Heart right ventricle (tissue), 16 donors: ENCODE measurements around the gene STXBP2. TPM values are rescaled to one million over a fixed set of nuclear protein-coding genes. Genes with fewer than 3 reads are reported as not detected.
A peak's percentile ranks its signal among the peaks of the same experiment; 100 is the strongest.

ENCODE experiments used
- ATAC-seq, 8 donors: fragments of 200-7000 bp; cut with Tn5 transposase; one replicate each; pipeline ENCODE4 v1.9.1; 2020; ENCODE audit warnings: mild to moderate bottlenecking in 8 of 8, moderate library complexity in 8 of 8, moderate number of reproducible peaks in 1 of 8
- DNase-seq, 2 donors: peaks; one replicate each; pipeline ENCODE4 v3.0.0-alpha.2; 2020
- H3K27ac ChIP-seq, 10 donors: fragments of 200-600 bp; sonication (generic) in 2 of 10; one replicate each; pipeline versions ENCODE4 v1.5.0 to v1.8.0; 2020 to 2022; ENCODE audit warnings: mild to moderate bottlenecking in 3 of 10
- H3K27me3 ChIP-seq, 7 donors: fragments of 200-600 bp; one replicate each; pipeline ENCODE4 v1.8.0; 2021 to 2022; ENCODE audit warnings: mild to moderate bottlenecking in 2 of 7
- H3K36me3 ChIP-seq, 9 donors: fragments of 200-600 bp; sonication (generic) in 1 of 9; one replicate each; pipeline versions ENCODE4 v1.5.0 to v1.8.0; 2020 to 2022; ENCODE audit warnings: mild to moderate bottlenecking in 2 of 9
- H3K4me1 ChIP-seq, 9 donors: fragments of 200-600 bp; sonication (generic) in 1 of 9; one replicate each; pipeline versions ENCODE4 v1.5.0 to v1.8.0; 2020 to 2022; ENCODE audit warnings: mild to moderate bottlenecking in 4 of 9
- H3K4me3 ChIP-seq, 10 donors: fragments of 200-600 bp; sonication (generic) in 2 of 10; one replicate each; pipeline versions ENCODE4 v1.5.0 to v1.8.0; 2020 to 2022; ENCODE audit warnings: mild to moderate bottlenecking in 7 of 10, moderate library complexity in 2 of 10
- H3K9me3 ChIP-seq, 11 donors: fragments of 200-600 bp in 10 of 11; sonication (generic) in 2 of 11; one replicate each; pipeline versions ENCODE4 v1.5.0 to v1.8.0; 2013 to 2022; ENCODE audit warnings: mild to moderate bottlenecking in 2 of 11, control low read depth in 1 of 11, moderate library complexity in 1 of 11
- CTCF ChIP-seq, 9 donors: fragments of 200-600 bp; sonication (generic) in 2 of 9; IDR thresholded peaks; one replicate each; pipeline versions ENCODE4 v1.5.0 to v1.8.0; 2021 to 2022; ENCODE audit warnings: antibody characterized with exemption in 9 of 9, mild to moderate bottlenecking in 5 of 9, moderate library complexity in 1 of 9
- WGBS, 2 donors: extraction: QIAGEN DNeasy Blood & Tissue Kit; methylation state at CpG; one replicate each; pipeline ENCODE4 v1.1.7; 2013; ENCODE audit warnings: inconsistent platforms in 1 of 2; 5-methylcytosine and 5-hydroxymethylcytosine counted together
- intact Hi-C, 10 donors: fragments of 100-400 bp; cut with DNase I; formaldehyde crosslinking; loops; one replicate each; pipeline versions ENCODE4 v1.11.1 to v1.14.2; 2022
- polyA plus RNA-seq, 2 donors: library from polyadenylated mRNA; stranded (reverse); fragments of 200-250 nt; gene quantifications; one replicate each; pipeline ENCODE4 v1.2.3, GENCODE V29; 2013
- total RNA-seq, 10 donors: library from RNA; stranded (reverse); fragmentation: NEBNext Ultra II Directional in 3 of 10; extraction: Animal tissue kit (Norgen Biotek cat#: 25700) in 3 of 10; gene quantifications; one replicate each; pipeline versions ENCODE4 v1.2.1 to v1.2.4, GENCODE V29; 2021 to 2023
- donor health status: Arrhythmogenic right ventricular cardiomyopathy.
- donor health status: ischemic (EF 13 %, LVEDD 7.1; RV severe dilation, severe dysfunction).
- donor health status: healthy with polysubstance abuse.
- donor health status: DM: no; HTN: yes; CAD: no.
- donor health status: DM: no; HTN: no; CAD: no.
- donor health status: ischemic (EF 25% LVEDD 6.9; RV normal size, moderate dysfunction).
- donor health status: ischemic (EF 25% LVEDD 5.7; RV mildly dilated, moderate dysfunction).
- donor health status: healthy.
- donor health status: DM: yes; HTN: yes; CAD: no.
- donor health status: Ischemic cardiomyopathy.
- donor health status: ischemic (EF 35%, LVEDD 5.7; RV mildly dilated, moderate dysfunction).
- donor health status: nonischemic (EF 11% LVEDD 7.7; RV severe dilation, severe dysfunction).
- donor health status: DM: yes; HTN: yes; CAD: no.
- donor health status: PGD.
- donor health status: ischemic (EF 29% LVEDD 5.4; RV normal size, mild dysfunction).
- donor health status: nonischemic (EF 23%, LVEDD 6.1; RV moderate dilation, normal function).

STXBP2 gene
- total and polyA plus RNA-seq, 12 donors = 1.6 to 19.6 (median 4.0) TPM

DNA sequence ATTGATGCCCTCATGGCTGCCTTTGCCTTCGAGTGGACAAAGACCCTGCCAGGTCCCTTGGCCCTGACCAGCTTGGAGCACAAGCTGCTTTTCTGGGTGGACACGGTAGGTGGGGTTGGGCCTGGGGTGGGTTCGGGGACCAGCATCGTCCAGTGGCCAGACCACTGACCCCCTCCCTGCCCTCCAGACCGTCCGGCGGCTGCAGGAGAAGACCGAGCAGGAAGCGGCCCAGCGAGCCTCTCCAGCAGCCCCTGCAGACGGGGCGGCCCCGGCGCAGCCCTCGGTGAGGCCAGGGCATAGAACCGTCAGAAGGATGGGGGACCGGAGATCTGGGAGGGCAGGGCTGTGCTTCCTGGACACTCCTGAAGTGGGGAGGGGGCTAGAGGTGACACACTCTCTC is 30.6 kb upstream of the STXBP2 start:
- peaks cover 0 to 53% (median 29%) of the 10 kb centered on the region in 7 donors for H3K27me3 ChIP-seq

DNA sequence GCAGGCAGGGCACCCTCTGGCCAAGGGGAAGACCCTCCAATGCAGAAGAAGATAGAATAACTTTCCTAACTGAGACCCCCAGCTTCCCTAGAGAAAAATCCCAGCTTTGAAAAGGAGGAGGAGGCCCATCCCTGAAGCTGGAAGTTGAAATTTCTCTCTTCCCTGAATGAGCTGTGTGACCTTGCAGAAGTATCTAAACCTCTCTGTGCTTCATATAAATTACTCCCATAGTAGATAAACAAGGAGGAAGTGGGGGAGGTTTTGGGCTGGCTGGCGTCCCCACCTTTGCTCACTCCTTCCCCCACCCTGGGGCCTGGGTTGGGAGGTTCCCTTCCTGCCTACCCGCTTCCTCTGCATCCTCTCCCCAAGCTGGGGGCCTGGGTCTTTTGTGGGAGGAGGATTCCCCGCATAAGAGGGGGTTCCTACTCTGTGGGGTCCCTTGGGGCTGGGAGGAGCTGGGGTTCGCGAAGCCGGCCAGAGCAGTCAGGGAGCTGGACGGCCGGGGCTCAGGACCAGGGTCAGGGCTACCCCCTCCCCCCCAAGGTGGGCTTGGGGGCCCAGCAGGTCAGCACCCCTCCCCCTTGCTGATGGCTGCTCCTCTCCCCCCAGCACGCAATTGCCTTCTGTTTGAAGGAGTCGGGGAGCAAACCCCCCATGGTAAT is 29.6 kb upstream of the STXBP2 start:
- Histone ChIP-seq H3K27me3 (peaks cover 0 to 43% (median 22%) of the 10 kb centered on the region in 7 donors), H3K9me3 (no peaks in the 10 kb centered on the region), H3K4me1 (no peaks in the 10 kb centered on the region), H3K36me3 (no peaks in the 10 kb centered on the region), H3K4me3 (no peak overlapping the region), H3K27ac (no peak overlapping the region)
- intact Hi-C loops = no loop called here
- ATAC-seq = no peak
- DNase-seq = no peak
- TF ChIP-seq CTCF (IDR thresholded peaks at IDR 0.05) = no peak
- 67 to 72% methylated on average over 9 to 10 of the region's 10 CpGs for WGBS, 2 donors

More for the DNA sequence above, 30.6 kb upstream of the STXBP2 start:
- no peak for TF ChIP-seq CTCF (IDR thresholded peaks at IDR 0.05)
- intact Hi-C loops = no loop called here
- Histone ChIP-seq H3K4me3 (no peak overlapping the region), H3K9me3 (no peaks in the 10 kb centered on the region), H3K4me1 (no peaks in the 10 kb centered on the region), H3K36me3 (no peaks in the 10 kb centered on the region), H3K27ac (no peak overlapping the region)
- 75 to 86% methylated on average over 11 to 17 of the region's 17 CpGs for WGBS, 2 donors
- DNase-seq (no peak), ATAC-seq (peak in 1 of 8 donors; percentile 11)

GRCh38 chr19:7607874-7608560 is 28.9 kb upstream of the STXBP2 start:
- H3K27me3 ChIP-seq = peaks cover 0 to 36% (median 20%) of the 10 kb centered on the region in 7 donors
- no peak for TF ChIP-seq CTCF (IDR thresholded peaks at IDR 0.05)
- H3K4me1 ChIP-seq = no peaks in the 10 kb centered on the region
- H3K9me3 ChIP-seq = no peaks in the 10 kb centered on the region
- WGBS, 2 donors = 86 to 88% methylated on average over 25 of the region's 25 CpGs
- H3K4me3 ChIP-seq = no peak overlapping the region
- H3K27ac ChIP-seq = no peak overlapping the region
- DNase-seq (no peak), ATAC-seq (no peak)
- H3K36me3 ChIP-seq = no peaks in the 10 kb centered on the region
- intact Hi-C loops = no loop called here

DNA sequence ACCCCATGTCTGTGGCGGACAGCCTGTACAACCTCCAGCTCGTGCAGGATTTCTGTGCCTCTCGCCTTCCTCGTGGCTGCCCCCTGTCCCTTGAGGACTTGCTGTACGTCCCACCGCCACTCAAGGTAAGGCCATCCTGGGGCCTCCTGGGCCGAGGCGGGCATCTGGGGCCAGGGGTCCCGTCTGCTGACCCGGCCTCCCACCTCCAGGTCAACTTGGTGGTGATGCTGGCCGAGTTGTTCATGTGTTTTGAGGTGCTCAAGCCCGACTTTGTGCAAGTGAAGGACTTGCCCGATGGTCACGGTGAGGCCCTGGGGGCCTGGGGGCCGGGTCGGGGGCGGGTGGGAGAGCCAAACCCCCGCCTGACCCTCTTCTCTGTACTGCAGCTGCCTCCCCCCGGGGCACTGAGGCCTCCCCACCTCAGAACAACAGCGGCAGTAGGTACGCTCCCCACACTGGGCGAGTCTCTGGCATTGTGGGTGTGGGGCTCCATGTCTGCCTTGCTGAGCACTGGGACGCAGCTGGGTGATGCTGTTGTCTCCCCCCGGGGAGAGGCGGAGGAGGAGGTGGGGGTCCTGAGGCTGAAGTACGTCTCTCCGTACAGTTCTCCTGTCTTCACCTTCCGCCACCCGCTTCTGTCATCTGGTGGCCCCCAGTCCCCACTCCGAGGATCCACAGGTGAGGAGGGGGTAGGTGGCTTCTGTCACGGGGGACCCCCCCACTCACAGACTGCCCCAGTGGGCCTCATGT is 26.2 kb upstream of the STXBP2 start:
- no peak for TF ChIP-seq CTCF (IDR thresholded peaks at IDR 0.05)
- H3K27ac ChIP-seq = no peak overlapping the region
- no peak overlapping the region for H3K4me3 ChIP-seq
- H3K9me3 ChIP-seq = no peaks in the 10 kb centered on the region
- peaks cover 0 to 14% (median 1%) of the 10 kb centered on the region in 7 donors for H3K27me3 ChIP-seq
- H3K36me3 ChIP-seq = no peaks in the 10 kb centered on the region
- intact Hi-C loops = no loop called here
- ATAC-seq = no peak
- H3K4me1 ChIP-seq = no peaks in the 10 kb centered on the region
- 77 to 82% methylated on average over 31 of the region's 31 CpGs for WGBS, 2 donors
- DNase-seq = no peak
